Measurements from ENCODE around the gene TSPAN5. TPM values are rescaled to one million over a fixed set of nuclear protein-coding genes. Genes with fewer than 3 reads are reported as not detected.
A peak's percentile ranks its signal among the peaks of the same experiment; 100 is the strongest.

Gene TSPAN5
- total and polyA plus RNA-seq, 2 experiments from 2014 or later = 22.4 to 35.9 TPM

- WGBS (ENCODE audit: low lambda C conversion rate, missing lambda C conversion rate) = 58% methylated on average over 7 of the region's 7 CpGs
- Histone ChIP-seq H3K27ac (peak overlapping the region; percentile 78), H3K79me2 (peaks cover 12% of the 10 kb centered on the region), H3K27me3 (no peaks in the 10 kb centered on the region), H3K4me2 (peak overlapping the region; percentile 53), H3K9me3 (ENCODE audit: low read depth) (no peaks in the 10 kb centered on the region), H4K20me1 (ENCODE audit: insufficient read depth, poor library complexity, severe bottlenecking) (no peaks in the 10 kb centered on the region), H3K36me3 (replicated peaks; ENCODE audit: insufficient read depth, low read depth) (no peaks in the 10 kb centered on the region), H2AFZ (no peak overlapping the region), H3K4me1 (ENCODE audit: insufficient read depth) (peaks cover 31% of the 10 kb centered on the region), H3K9me2 (replicated peaks; ENCODE audit: insufficient read depth) (no peaks in the 10 kb centered on the region), H3K4me3 (no peak overlapping the region)
- TF ChIP-seq EZH2 (IDR thresholded peaks at IDR 0.05; ENCODE audit: borderline replicate concordance) (no peak), CTCF (IDR thresholded peaks at IDR 0.05; ENCODE audit: poor library complexity) (no peak), EZH2phosphoT487 (IDR thresholded peaks at IDR 0.05; ENCODE audit: low read depth, severe bottlenecking, unreplicated experiment) (no peak)
- no peak for DNase-seq (ENCODE audit: low spot score)
Measured at GRCh38 chr4:98508829-98509598, 149.4 kb downstream of the TSPAN5 start.

- Histone ChIP-seq H3K9me3 (ENCODE audit: low read depth) (no peaks in the 10 kb centered on the region), H3K27me3 (no peaks in the 10 kb centered on the region), H2AFZ (no peak overlapping the region), H3K36me3 (replicated peaks; ENCODE audit: insufficient read depth, low read depth) (no peaks in the 10 kb centered on the region), H3K9me2 (replicated peaks; ENCODE audit: insufficient read depth) (no peaks in the 10 kb centered on the region), H4K20me1 (ENCODE audit: insufficient read depth, poor library complexity, severe bottlenecking) (no peaks in the 10 kb centered on the region), H3K4me2 (no peak overlapping the region), H3K4me3 (no peak overlapping the region), H3K27ac (no peak overlapping the region), H3K79me2 (peaks cover 10% of the 10 kb centered on the region), H3K4me1 (ENCODE audit: insufficient read depth) (peaks cover 29% of the 10 kb centered on the region)
- TF ChIP-seq EZH2phosphoT487 (IDR thresholded peaks at IDR 0.05; ENCODE audit: low read depth, severe bottlenecking, unreplicated experiment) (no peak), CTCF (IDR thresholded peaks at IDR 0.05; ENCODE audit: poor library complexity) (no peak), EZH2 (IDR thresholded peaks at IDR 0.05; ENCODE audit: borderline replicate concordance) (no peak)
- DNase-seq (ENCODE audit: low spot score) = no peak
- WGBS (ENCODE audit: low lambda C conversion rate, missing lambda C conversion rate) = 94% methylated on average over 4 of the region's 4 CpGs
Measured at GRCh38 chr4:98508248-98508647, 150.2 kb downstream of the TSPAN5 start.

GRCh38 chr4:98507299-98507698, 151.1 kb downstream of the TSPAN5 start:
- Histone ChIP-seq H3K4me1 (ENCODE audit: insufficient read depth) (peaks cover 27% of the 10 kb centered on the region), H3K27ac (no peak overlapping the region), H3K36me3 (replicated peaks; ENCODE audit: insufficient read depth, low read depth) (no peaks in the 10 kb centered on the region), H3K79me2 (peaks cover 10% of the 10 kb centered on the region), H3K9me2 (replicated peaks; ENCODE audit: insufficient read depth) (no peaks in the 10 kb centered on the region), H3K27me3 (no peaks in the 10 kb centered on the region), H4K20me1 (ENCODE audit: insufficient read depth, poor library complexity, severe bottlenecking) (no peaks in the 10 kb centered on the region), H3K4me2 (no peak overlapping the region), H2AFZ (no peak overlapping the region), H3K9me3 (ENCODE audit: low read depth) (no peaks in the 10 kb centered on the region), H3K4me3 (no peak overlapping the region)
- WGBS (ENCODE audit: low lambda C conversion rate, missing lambda C conversion rate) = 97% methylated on average over 3 of the region's 3 CpGs
- TF ChIP-seq EZH2phosphoT487 (IDR thresholded peaks at IDR 0.05; ENCODE audit: low read depth, severe bottlenecking, unreplicated experiment) (no peak), EZH2 (IDR thresholded peaks at IDR 0.05; ENCODE audit: borderline replicate concordance) (no peak), CTCF (IDR thresholded peaks at IDR 0.05; ENCODE audit: poor library complexity) (no peak)
- no peak for DNase-seq (ENCODE audit: low spot score)

Measured in hepatocyte (in vitro differentiated cells).